HEK293 (cell line): ENCODE measurements around the gene GAL3ST3.

ENCODE experiments used
- CTCF ChIA-PET: fragments of 350-600 bp; formaldehyde crosslinking; extraction: SDS; loops from one replicate; lab custom pipeline; 2021; ENCODE audit warnings: antibody characterized with exemption; lab: Yijun Ruan, JAX
- POLR2A ChIA-PET: fragments of 300-600 bp; formaldehyde crosslinking; extraction: SDS; loops from one replicate; lab custom pipeline; 2020; ENCODE audit warnings: antibody characterized with exemption, inconsistent platforms; lab: Yijun Ruan, JAX
- H3K27ac ChIP-seq: fragments of 200-500 bp; sonication (Bioruptor generic); 2 replicates; pipeline ENCODE4 v1.5.1; 2014; ENCODE audit warnings: low read depth, low read length, control low read depth, inconsistent platforms; ENCODE audit errors: extremely low read depth
- H3K36me3 ChIP-seq, 2 experiments: fragments of 200-500 bp in 1 of 2; sonication (Bioruptor generic) in 1 of 2; 1 replicate in 1 of 2; 2 replicates in 1 of 2; pipeline ENCODE4 v1.5.1; 2014 to 2017; ENCODE audit warnings: inconsistent platforms in 2 of 2, low read length in 2 of 2; ENCODE audit not compliant: control insufficient read depth in 2 of 2, insufficient read depth in 1 of 2
- H3K4me1 ChIP-seq: fragments of 200-500 bp; sonication (Bioruptor generic); 2 replicates; pipeline ENCODE4 v1.5.1; 2014; ENCODE audit warnings: mild to moderate bottlenecking, low read length, inconsistent platforms; ENCODE audit not compliant: control insufficient read depth, insufficient read depth
- H3K4me3 ChIP-seq: 2 replicates; pipeline ENCODE4 v1.5.1; 2011; ENCODE audit warnings: low read depth, mild to moderate bottlenecking, control low read depth, low read length, moderate library complexity
- H3K9me3 ChIP-seq: fragments of 200-500 bp; sonication (Bioruptor generic); 2 replicates; pipeline ENCODE4 v1.5.1; 2014; ENCODE audit warnings: low read depth, low read length, inconsistent platforms; ENCODE audit not compliant: control insufficient read depth, insufficient read depth
- GFI1B ChIP-seq: fragments of 450-650 bp; formaldehyde crosslinking; IDR thresholded peaks from 2 replicates; pipeline ENCODE4 v1.5.1; 2016; ENCODE audit warnings: missing biosample characterization, missing genetic modification characterization
- GLIS1 ChIP-seq: fragments of 450-650 bp; formaldehyde crosslinking; IDR thresholded peaks from 2 replicates; pipeline ENCODE4 v1.5.1; 2016; ENCODE audit warnings: missing biosample characterization, missing genetic modification characterization
- GLIS2 ChIP-seq: fragments of 450-650 bp; formaldehyde crosslinking; IDR thresholded peaks from 2 replicates; pipeline ENCODE4 v1.5.1; 2016; ENCODE audit warnings: missing biosample characterization, missing genetic modification characterization
- KLF1 ChIP-seq: fragments of 450-650 bp; formaldehyde crosslinking; IDR thresholded peaks from 2 replicates; pipeline ENCODE4 v1.5.1; 2016; ENCODE audit warnings: missing biosample characterization, missing genetic modification characterization
- MZF1 ChIP-seq: fragments of 450-650 bp; formaldehyde crosslinking; IDR thresholded peaks from 2 replicates; pipeline ENCODE4 v1.5.1; 2017; ENCODE audit warnings: missing biosample characterization, missing genetic modification characterization, borderline replicate concordance
- SP2 ChIP-seq: fragments of 450-650 bp; formaldehyde crosslinking; IDR thresholded peaks from 2 replicates; pipeline ENCODE4 v1.5.1; 2016; ENCODE audit warnings: missing biosample characterization, missing genetic modification characterization
- YY2 ChIP-seq: fragments of 450-650 bp; formaldehyde crosslinking; IDR thresholded peaks from 2 replicates; pipeline ENCODE4 v1.5.1; 2016; ENCODE audit warnings: missing biosample characterization, missing genetic modification characterization
- ZBTB20 ChIP-seq: fragments of 450-650 bp; formaldehyde crosslinking; IDR thresholded peaks from 2 replicates; pipeline ENCODE4 v1.5.1; 2016; ENCODE audit warnings: missing biosample characterization, missing genetic modification characterization
- ZBTB7A ChIP-seq: fragments of 450-650 bp; formaldehyde crosslinking; IDR thresholded peaks from 2 replicates; pipeline ENCODE4 v1.5.1; 2016; ENCODE audit warnings: low read depth, missing biosample characterization, missing genetic modification characterization
- ZBTB8A ChIP-seq: fragments of 450-650 bp; formaldehyde crosslinking; IDR thresholded peaks from 2 replicates; pipeline ENCODE4 v1.5.1; 2016; ENCODE audit warnings: missing biosample characterization, missing genetic modification characterization
- ZNF146 ChIP-seq: fragments of 450-650 bp; formaldehyde crosslinking; IDR thresholded peaks from 2 replicates; pipeline ENCODE4 v1.5.1; 2016; ENCODE audit warnings: missing biosample characterization, missing genetic modification characterization
- ZNF2 ChIP-seq: fragments of 450-650 bp; formaldehyde crosslinking; IDR thresholded peaks from 2 replicates; pipeline ENCODE4 v1.5.1; 2016; ENCODE audit warnings: missing biosample characterization, missing genetic modification characterization
- ZNF266 ChIP-seq: fragments of 450-650 bp; formaldehyde crosslinking; IDR thresholded peaks from 2 replicates; pipeline ENCODE4 v1.5.1; 2016; ENCODE audit warnings: missing biosample characterization, missing genetic modification characterization, low read depth
- ZNF473 ChIP-seq: fragments of 450-650 bp; formaldehyde crosslinking; IDR thresholded peaks from 2 replicates; pipeline ENCODE4 v1.5.1; 2017; ENCODE audit warnings: missing biosample characterization, missing genetic modification characterization
- ZNF514 ChIP-seq: fragments of 450-650 bp; formaldehyde crosslinking; IDR thresholded peaks from 2 replicates; pipeline ENCODE4 v1.5.1; 2016; ENCODE audit warnings: missing biosample characterization, missing genetic modification characterization
- ZNF561 ChIP-seq: fragments of 450-650 bp; IDR thresholded peaks from 2 replicates; pipeline ENCODE4 v1.5.1; 2018; ENCODE audit warnings: missing biosample characterization, missing genetic modification characterization, borderline replicate concordance
- ZNF571 ChIP-seq: fragments of 450-650 bp; formaldehyde crosslinking; IDR thresholded peaks from 2 replicates; pipeline ENCODE4 v1.5.0; 2017; ENCODE audit warnings: missing biosample characterization, missing genetic modification characterization
- ZNF600 ChIP-seq: fragments of 450-650 bp; formaldehyde crosslinking; IDR thresholded peaks from 2 replicates; pipeline ENCODE4 v1.5.1; 2016; ENCODE audit warnings: missing biosample characterization, missing genetic modification characterization
- ZNF623 ChIP-seq: fragments of 450-650 bp; formaldehyde crosslinking; IDR thresholded peaks from 2 replicates; pipeline ENCODE4 v1.5.1; 2016; ENCODE audit warnings: missing biosample characterization, missing genetic modification characterization
- ZNF76 ChIP-seq: fragments of 450-650 bp; formaldehyde crosslinking; IDR thresholded peaks from 2 replicates; pipeline ENCODE4; 2016; ENCODE audit warnings: low read depth, missing biosample characterization, missing genetic modification characterization, borderline replicate concordance
- ZNF777 ChIP-seq: fragments of 450-650 bp; formaldehyde crosslinking; IDR thresholded peaks from 2 replicates; pipeline ENCODE4 v1.5.1; 2017; ENCODE audit warnings: missing biosample characterization, missing genetic modification characterization, borderline replicate concordance
- ZNF837 ChIP-seq: fragments of 450-650 bp; formaldehyde crosslinking; IDR thresholded peaks from 2 replicates; pipeline ENCODE4 v1.5.1; 2016; ENCODE audit warnings: missing biosample characterization, missing genetic modification characterization
- ZNF843 ChIP-seq: fragments of 450-650 bp; formaldehyde crosslinking; IDR thresholded peaks from 2 replicates; pipeline ENCODE4 v1.5.1; 2016; ENCODE audit warnings: missing biosample characterization, missing genetic modification characterization
- ZSCAN30 ChIP-seq: fragments of 450-650 bp; IDR thresholded peaks from 2 replicates; pipeline ENCODE4 v1.5.1; 2018; ENCODE audit warnings: missing biosample characterization, mild to moderate bottlenecking, missing genetic modification characterization, moderate library complexity
- TF ChIP-seq, protein P1 (sequence below): fragments of 450-650 bp; formaldehyde crosslinking; IDR thresholded peaks from 2 replicates; pipeline ENCODE4 v1.5.1; 2016; ENCODE audit warnings: missing biosample characterization, missing genetic modification characterization
- TF ChIP-seq, protein P2 (sequence below): fragments of 450-650 bp; IDR thresholded peaks from 2 replicates; pipeline ENCODE4 v1.5.1; 2018; ENCODE audit warnings: missing biosample characterization, mild to moderate bottlenecking, missing genetic modification characterization
- TF ChIP-seq, protein P3 (sequence below): fragments of 450-650 bp; formaldehyde crosslinking; IDR thresholded peaks from 2 replicates; pipeline ENCODE4 v1.5.1; 2016; ENCODE audit warnings: missing biosample characterization, missing genetic modification characterization
- TF ChIP-seq, protein P4 (sequence below): fragments of 450-650 bp; formaldehyde crosslinking; IDR thresholded peaks from 2 replicates; pipeline ENCODE4 v1.5.1; 2017; ENCODE audit warnings: missing biosample characterization, missing genetic modification characterization
- TF ChIP-seq, protein P5 (sequence below): sonication (generic); formaldehyde crosslinking; IDR thresholded peaks from 2 replicates; pipeline ENCODE4 v1.8.1; 2022; ENCODE audit warnings: mild to moderate bottlenecking, moderate library complexity, missing genetic modification reagents

Gene GAL3ST3

DNA sequence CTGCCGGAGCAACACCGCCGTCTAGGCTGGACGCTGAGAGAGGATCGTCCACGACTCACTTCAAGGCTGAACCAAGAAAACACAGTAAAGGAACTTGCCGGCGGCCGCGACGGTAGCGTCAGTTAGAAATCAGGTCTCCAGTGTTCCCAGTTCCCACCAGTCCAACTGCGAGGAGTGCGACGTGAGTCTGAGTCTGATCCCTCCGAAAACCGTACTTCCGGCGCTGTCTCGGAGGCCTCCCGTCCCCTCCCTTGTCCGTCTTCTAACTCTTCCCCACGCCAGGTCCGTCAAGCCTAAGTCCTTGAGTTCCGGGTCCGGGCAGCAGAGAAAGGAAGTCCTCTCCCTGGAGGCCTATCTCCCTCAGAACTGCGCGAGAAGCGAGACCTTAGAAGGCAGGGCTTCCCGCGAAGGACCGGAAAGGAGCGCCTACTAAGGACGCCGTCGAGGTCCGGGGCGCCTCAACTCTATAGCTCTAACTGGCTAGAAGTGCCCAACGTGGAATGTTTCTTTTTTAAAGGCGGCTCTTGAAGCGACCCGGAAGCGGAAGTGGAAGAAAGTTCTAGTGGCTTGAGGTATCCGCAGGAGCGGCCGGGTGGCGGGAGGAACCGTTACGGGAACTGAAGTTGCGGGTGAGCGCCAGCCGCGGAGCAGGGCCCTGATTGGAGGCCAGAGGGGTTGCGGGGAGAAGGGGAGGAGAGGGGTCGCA, 46.9 kb downstream of the GAL3ST3 start, which contains the start of the genes BANF1 and EIF1AD:
Gene BANF1, plus strand, starts transcription at position 562 of the 706 bp plus-strand sequence. CDS start 748 bp downstream, outside the sequence.
Gene EIF1AD, minus strand, starts transcription at position 216 of the 706 bp plus-strand sequence. CDS start 1,768 bp downstream, outside the sequence.
- peaks cover 8 to 65% of the 10 kb centered on the region in 2 experiments for H3K36me3 ChIP-seq
- peak within 1 kb of the TSS; percentile 58 for H3K27ac ChIP-seq
- CTCF ChIA-PET: interaction anchor here (0.9 to 1.4 kb wide), 3 partner anchors 14 to 43 kb away, joined by 3 to 6 read pairs (median 3); no protein-coding TSS in a partner anchor
- H3K9me3 ChIP-seq: no peaks in the 10 kb centered on the region
- H3K4me1 ChIP-seq: no peaks in the 10 kb centered on the region
- POLR2A ChIA-PET: interaction anchor here (0.8 to 1.6 kb wide), 11 partner anchors 9 to 387 kb away, joined by 3 to 7 read pairs (median 4); partner anchors contain the start of genes CFL1, CST6, FIBP and PCNX3
- H3K4me3 ChIP-seq: peak within 1 kb of the TSS; percentile 98
- TF ChIP-seq, protein P1, sequence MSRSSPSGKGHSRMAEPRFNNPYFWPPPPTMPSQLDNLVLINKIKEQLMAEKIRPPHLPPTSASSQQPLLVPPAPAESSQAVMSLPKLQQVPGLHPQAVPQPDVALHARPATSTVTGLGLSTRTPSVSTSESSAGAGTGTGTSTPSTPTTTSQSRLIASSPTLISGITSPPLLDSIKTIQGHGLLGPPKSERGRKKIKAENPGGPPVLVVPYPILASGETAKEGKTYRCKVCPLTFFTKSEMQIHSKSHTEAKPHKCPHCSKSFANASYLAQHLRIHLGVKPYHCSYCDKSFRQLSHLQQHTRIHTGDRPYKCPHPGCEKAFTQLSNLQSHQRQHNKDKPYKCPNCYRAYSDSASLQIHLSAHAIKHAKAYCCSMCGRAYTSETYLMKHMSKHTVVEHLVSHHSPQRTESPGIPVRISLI: peak; percentile 97
- TF ChIP-seq ZNF623 (tag by site-specific recombination) (peak; percentile 47), ZNF76 (peak; percentile 92), ZNF600 (tag by site-specific recombination) (peak; percentile 70; the same call in 1 of the 2 replicates), ZNF777 (tag by site-specific recombination) (peak; percentile 93), ZNF837 (tag by site-specific recombination) (no peak), GLIS1 (tag by site-specific recombination) (peak; percentile 70), ZNF266 (tag by site-specific recombination) (peak; percentile 29; the same call in 1 of the 2 replicates), ZNF473 (tag by site-specific recombination) (no peak), ZNF843 (0 out of 2 replicates have a peak, but pooled peaks have one; percentile 44), ZBTB8A (tag by site-specific recombination) (peak; percentile 58; the same call in 1 of the 2 replicates), ZNF514 (tag by site-specific recombination) (no peak), ZBTB20 (tag by site-specific recombination) (peak; percentile 56; the same call in 1 of the 2 replicates), KLF1 (peak; percentile 59), ZNF146 (tag by site-specific recombination) (peak; percentile 67), ZNF2 (tag by site-specific recombination) (peak; percentile 97), ZBTB7A (tag by site-specific recombination) (peak; percentile 67; the same call in 1 of the 2 replicates), ZNF561 (tag by site-specific recombination) (peak; percentile 96), SP2 (tag by site-specific recombination) (peak; percentile 87), ZNF571 (no peak), GFI1B (tag by site-specific recombination) (no peak), ZSCAN30 (tag by site-specific recombination) (peak; percentile 93), GLIS2 (tag by site-specific recombination) (peak; percentile 55), YY2 (peak; percentile 89), MZF1 (tag by site-specific recombination) (peak; percentile 71; the same call in 1 of the 2 replicates)
- TF ChIP-seq, protein P2, sequence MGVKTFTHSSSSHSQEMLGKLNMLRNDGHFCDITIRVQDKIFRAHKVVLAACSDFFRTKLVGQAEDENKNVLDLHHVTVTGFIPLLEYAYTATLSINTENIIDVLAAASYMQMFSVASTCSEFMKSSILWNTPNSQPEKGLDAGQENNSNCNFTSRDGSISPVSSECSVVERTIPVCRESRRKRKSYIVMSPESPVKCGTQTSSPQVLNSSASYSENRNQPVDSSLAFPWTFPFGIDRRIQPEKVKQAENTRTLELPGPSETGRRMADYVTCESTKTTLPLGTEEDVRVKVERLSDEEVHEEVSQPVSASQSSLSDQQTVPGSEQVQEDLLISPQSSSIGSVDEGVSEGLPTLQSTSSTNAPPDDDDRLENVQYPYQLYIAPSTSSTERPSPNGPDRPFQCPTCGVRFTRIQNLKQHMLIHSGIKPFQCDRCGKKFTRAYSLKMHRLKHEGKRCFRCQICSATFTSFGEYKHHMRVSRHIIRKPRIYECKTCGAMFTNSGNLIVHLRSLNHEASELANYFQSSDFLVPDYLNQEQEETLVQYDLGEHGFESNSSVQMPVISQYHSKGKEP (tag by site-specific recombination): peak; percentile 48; the same call in 1 of the 2 replicates
- TF ChIP-seq, protein P3, sequence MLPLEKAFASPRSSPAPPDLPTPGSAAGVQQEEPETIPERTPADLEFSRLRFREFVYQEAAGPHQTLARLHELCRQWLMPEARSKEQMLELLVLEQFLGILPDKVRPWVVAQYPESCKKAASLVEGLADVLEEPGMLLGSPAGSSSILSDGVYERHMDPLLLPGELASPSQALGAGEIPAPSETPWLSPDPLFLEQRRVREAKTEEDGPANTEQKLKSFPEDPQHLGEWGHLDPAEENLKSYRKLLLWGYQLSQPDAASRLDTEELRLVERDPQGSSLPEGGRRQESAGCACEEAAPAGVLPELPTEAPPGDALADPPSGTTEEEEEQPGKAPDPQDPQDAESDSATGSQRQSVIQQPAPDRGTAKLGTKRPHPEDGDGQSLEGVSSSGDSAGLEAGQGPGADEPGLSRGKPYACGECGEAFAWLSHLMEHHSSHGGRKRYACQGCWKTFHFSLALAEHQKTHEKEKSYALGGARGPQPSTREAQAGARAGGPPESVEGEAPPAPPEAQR (tag by site-specific recombination): no peak
- TF ChIP-seq, protein P4, sequence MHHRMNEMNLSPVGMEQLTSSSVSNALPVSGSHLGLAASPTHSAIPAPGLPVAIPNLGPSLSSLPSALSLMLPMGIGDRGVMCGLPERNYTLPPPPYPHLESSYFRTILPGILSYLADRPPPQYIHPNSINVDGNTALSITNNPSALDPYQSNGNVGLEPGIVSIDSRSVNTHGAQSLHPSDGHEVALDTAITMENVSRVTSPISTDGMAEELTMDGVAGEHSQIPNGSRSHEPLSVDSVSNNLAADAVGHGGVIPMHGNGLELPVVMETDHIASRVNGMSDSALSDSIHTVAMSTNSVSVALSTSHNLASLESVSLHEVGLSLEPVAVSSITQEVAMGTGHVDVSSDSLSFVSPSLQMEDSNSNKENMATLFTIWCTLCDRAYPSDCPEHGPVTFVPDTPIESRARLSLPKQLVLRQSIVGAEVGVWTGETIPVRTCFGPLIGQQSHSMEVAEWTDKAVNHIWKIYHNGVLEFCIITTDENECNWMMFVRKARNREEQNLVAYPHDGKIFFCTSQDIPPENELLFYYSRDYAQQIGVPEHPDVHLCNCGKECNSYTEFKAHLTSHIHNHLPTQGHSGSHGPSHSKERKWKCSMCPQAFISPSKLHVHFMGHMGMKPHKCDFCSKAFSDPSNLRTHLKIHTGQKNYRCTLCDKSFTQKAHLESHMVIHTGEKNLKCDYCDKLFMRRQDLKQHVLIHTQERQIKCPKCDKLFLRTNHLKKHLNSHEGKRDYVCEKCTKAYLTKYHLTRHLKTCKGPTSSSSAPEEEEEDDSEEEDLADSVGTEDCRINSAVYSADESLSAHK: peak; percentile 59; the same call in 1 of the 2 replicates
- TF ChIP-seq, protein P5, sequence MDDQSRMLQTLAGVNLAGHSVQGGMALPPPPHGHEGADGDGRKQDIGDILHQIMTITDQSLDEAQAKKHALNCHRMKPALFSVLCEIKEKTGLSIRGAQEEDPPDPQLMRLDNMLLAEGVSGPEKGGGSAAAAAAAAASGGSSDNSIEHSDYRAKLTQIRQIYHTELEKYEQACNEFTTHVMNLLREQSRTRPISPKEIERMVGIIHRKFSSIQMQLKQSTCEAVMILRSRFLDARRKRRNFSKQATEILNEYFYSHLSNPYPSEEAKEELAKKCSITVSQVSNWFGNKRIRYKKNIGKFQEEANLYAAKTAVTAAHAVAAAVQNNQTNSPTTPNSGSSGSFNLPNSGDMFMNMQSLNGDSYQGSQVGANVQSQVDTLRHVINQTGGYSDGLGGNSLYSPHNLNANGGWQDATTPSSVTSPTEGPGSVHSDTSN (CRISPR knock-in tag): no peak
